GM12878 (cell line): ENCODE results near the gene MYL3. TPM values are rescaled to one million over a fixed set of nuclear protein-coding genes. Genes with fewer than 3 reads are reported as not detected.

Experiments
- ATAC-seq: fragments of 200-7000 bp; cut with Tn5 transposase; 3 replicates; pipeline ENCODE4 v1.9.1; 2020; ENCODE audit warnings: mild to moderate bottlenecking, moderate library complexity
- BruUV-seq: library from RNA; stranded (reverse); fragments of 400-500 nt; replicated peaks from 2 replicates; lab custom pipeline; 2021; lab: Mats Ljungman, UMichigan
- CTCF ChIA-PET: fragments of 300-600 bp; sonication (Branson Sonifier 250); formaldehyde crosslinking; extraction: SDS; loops from one replicate; lab custom pipeline; 2021; ENCODE audit warnings: inconsistent platforms; lab: Yijun Ruan, JAX
- POLR2A ChIA-PET: fragments of 350-600 bp; formaldehyde crosslinking; extraction: SDS; loops from one replicate; lab custom pipeline; 2021; ENCODE audit warnings: inconsistent platforms; lab: Charles Lee
- RAD21 ChIA-PET: fragments of 300-600 bp; sonication (Branson Sonifier 250); formaldehyde crosslinking; loops from one replicate; lab custom pipeline; 2023; ENCODE audit warnings: antibody characterized with exemption; ENCODE audit not compliant: unreplicated experiment; lab: Charles Lee
- SMC1A ChIA-PET: fragments of 300-600 bp; sonication (Branson Sonifier 250); formaldehyde crosslinking; loops from one replicate; lab custom pipeline; 2023; ENCODE audit not compliant: unreplicated experiment, uncharacterized antibody; lab: Charles Lee
- DNase-seq: peaks from one replicate; pipeline ENCODE4 v3.0.0-alpha.2; 2011; ENCODE audit warnings: low read depth, low spot score
- FAIRE-seq: peaks from 3 replicates; lab custom pipeline; 2011; peaks lifted over from hg19 to GRCh38; lab: Jason Lieb, UNC
- H2AFZ ChIP-seq: 2 replicates; pipeline ENCODE4 v1.6.0; 2011; ENCODE audit warnings: low read depth, low read length, control low read depth; ENCODE audit not compliant: control insufficient read depth
- H3K27ac ChIP-seq: 2 replicates; pipeline ENCODE4 v1.5.1; 2011; ENCODE audit warnings: control low read depth; ENCODE audit not compliant: control insufficient read depth, insufficient read depth
- H3K27me3 ChIP-seq, 2 experiments: replicated peaks in 1 of 2; 2 replicates each; pipeline versions ENCODE4 v1.6.0 to v1.6.1; 2011; ENCODE audit warnings: low read length in 1 of 2; ENCODE audit not compliant: control insufficient read depth in 2 of 2, insufficient read depth in 2 of 2
- H3K36me3 ChIP-seq, 2 experiments: 2 replicates each; pipeline ENCODE4 v1.5.1; 2011; ENCODE audit warnings: low read length in 1 of 2; ENCODE audit not compliant: control insufficient read depth in 2 of 2, insufficient read depth in 2 of 2
- H3K4me1 ChIP-seq: 2 replicates; pipeline ENCODE4 v1.6.1; 2011; ENCODE audit warnings: mild to moderate bottlenecking, low read length, moderate library complexity, mixed read lengths; ENCODE audit not compliant: control insufficient read depth, insufficient read depth
- H3K4me2 ChIP-seq: 2 replicates; pipeline ENCODE4 v1.6.0; 2011; ENCODE audit warnings: control low read depth; ENCODE audit not compliant: control insufficient read depth, insufficient read depth
- H3K4me3 ChIP-seq: fragments of 200-600 bp; sonication (generic); 2 replicates; pipeline ENCODE4 v1.5.1; 2016
- H3K79me2 ChIP-seq: 2 replicates; pipeline ENCODE4 v1.6.0; 2011; ENCODE audit warnings: low read length; ENCODE audit not compliant: control insufficient read depth, insufficient read depth
- H3K9ac ChIP-seq: 2 replicates; pipeline ENCODE4 v1.8.0; 2011; ENCODE audit warnings: low read length, control low read depth, mixed read lengths; ENCODE audit not compliant: control insufficient read depth, insufficient read depth
- H3K9me3 ChIP-seq: replicated peaks from 3 replicates; pipeline ENCODE4 v1.5.1; 2011; ENCODE audit warnings: mild to moderate bottlenecking, low read length; ENCODE audit not compliant: control insufficient read depth, insufficient read depth
- H4K20me1 ChIP-seq: 2 replicates; pipeline ENCODE4 v1.6.0; 2011; ENCODE audit not compliant: control insufficient read depth, insufficient read depth
- ATF3 ChIP-seq: IDR thresholded peaks from 2 replicates; pipeline ENCODE4 v1.6.1; 2011; ENCODE audit warnings: low read depth, mild to moderate bottlenecking, low read length, moderate library complexity, borderline replicate concordance; ENCODE audit errors: extremely low read depth
- CBX5 ChIP-seq: sonication (generic); IDR thresholded peaks from 2 replicates; pipeline ENCODE4 v1.6.1; 2016; ENCODE audit warnings: low read depth, moderate library complexity, mild to moderate bottlenecking, inconsistent platforms
- ELK1 ChIP-seq: IDR thresholded peaks from 2 replicates; pipeline ENCODE4 v1.6.1; 2012; ENCODE audit warnings: low read depth, low read length, improper control_type of control experiment
- KLF5 ChIP-seq: fragments of 450-650 bp; IDR thresholded peaks from 2 replicates; pipeline ENCODE4 v1.6.1; 2014; ENCODE audit warnings: mild to moderate bottlenecking; ENCODE audit not compliant: partially characterized antibody
- MYC ChIP-seq: IDR thresholded peaks from 2 replicates; pipeline ENCODE4 v1.6.1; 2011; ENCODE audit warnings: mild to moderate bottlenecking, low read length, moderate library complexity, inconsistent platforms; ENCODE audit not compliant: insufficient read depth, insufficient replicate concordance, insufficient read length, severe bottlenecking
- PAX5 ChIP-seq: IDR thresholded peaks from 2 replicates; pipeline ENCODE4 v1.6.1; 2011; ENCODE audit warnings: low read depth, low read length, borderline replicate concordance
- RAD21 ChIP-seq: IDR thresholded peaks from 2 replicates; pipeline ENCODE4 v1.6.1; 2011; ENCODE audit warnings: mild to moderate bottlenecking, low read depth, low read length, moderate library complexity; ENCODE audit not compliant: insufficient read depth
- RELB ChIP-seq: fragments of 450-650 bp; IDR thresholded peaks from 2 replicates; pipeline ENCODE4 v1.6.1; 2017; ENCODE audit warnings: low read depth, mild to moderate bottlenecking, moderate library complexity
- SMARCA5 ChIP-seq: fragments of 450-650 bp; IDR thresholded peaks from 2 replicates; pipeline ENCODE4 v1.6.1; 2017; ENCODE audit warnings: mild to moderate bottlenecking
- SP1 ChIP-seq: IDR thresholded peaks from one replicate; pipeline ENCODE4 v1.6.1; 2011; ENCODE audit warnings: low read depth, low read length
- USF1 ChIP-seq: IDR thresholded peaks from 2 replicates; pipeline ENCODE4 v1.6.1; 2011; ENCODE audit warnings: borderline replicate concordance, low read depth, mild to moderate bottlenecking, moderate library complexity, mixed read lengths, low read length; ENCODE audit not compliant: insufficient read depth; ENCODE audit errors: extremely low read length
- ZBED1 ChIP-seq: IDR thresholded peaks from 2 replicates; pipeline ENCODE4 v1.6.1; 2016; ENCODE audit warnings: borderline replicate concordance
- ZNF592 ChIP-seq: fragments of 450-650 bp; IDR thresholded peaks from 2 replicates; pipeline ENCODE4 v1.6.1; 2017; ENCODE audit warnings: mild to moderate bottlenecking, moderate library complexity
- ZNF622 ChIP-seq: fragments of 450-650 bp; IDR thresholded peaks from 2 replicates; pipeline ENCODE4 v1.6.1; 2017; ENCODE audit warnings: mild to moderate bottlenecking, inconsistent platforms
- WGBS: methylation state at CpG from one replicate; pipeline ENCODE4 v1.1.6; 2016; ENCODE audit warnings: low lambda C conversion rate; ENCODE audit not compliant: insufficient replicate concordance, insufficient coverage; ENCODE audit errors: missing lambda C conversion rate; 5-methylcytosine and 5-hydroxymethylcytosine counted together
- in situ Hi-C: fragments of 300-500 bp; cut with MboI; formaldehyde crosslinking; loops from 9 replicates; pipeline ENCODE4 v1.14.3; 2018; ENCODE audit warnings: mixed read lengths
- intact Hi-C: fragments of 100-400 bp; cut with micrococcal nuclease; formaldehyde crosslinking; loops from one replicate; pipeline ENCODE4 v1.14.2; 2022; ENCODE audit not compliant: unreplicated experiment
- polyA plus RNA-seq, 11 experiments: library from polyadenylated mRNA; depleted of rRNA in 4 of 11; unstranded in 6 of 11; stranded (reverse) in 5 of 11; fragments of >200 nt; fragmentation: Nextera tagmentation in 4 of 11; fragmentation: Illumina TruSeq in 1 of 11; extraction: Ambion mirVana in 4 of 11; extraction: Trizol in 1 of 11; gene quantifications; 1 replicate in 1 of 11; 2 replicates in 10 of 11; pipeline versions ENCODE4 v1.2.1 to v1.2.3, GENCODE V29; 2011 to 2016; ENCODE audit warnings: inconsistent platforms in 2 of 11, missing spikeins in 2 of 11, low read depth in 1 of 11
- total RNA-seq, 4 experiments: library from RNA; depleted of rRNA in 3 of 4; stranded (reverse); fragments of >200 nt in 3 of 4; fragmentation: Illumina TruSeq in 1 of 4; extraction: Trizol in 1 of 4; gene quantifications; 2 replicates each; pipeline versions ENCODE4 v1.2.1 to v1.2.3, GENCODE V29; 2013 to 2021

Gene MYL3
- total and polyA plus RNA-seq, 10 of the 15 experiments (the other 5 are each of a cell fraction or from before 2014, with no cell fraction given) = 0.40 TPM; not detected in 9

GRCh38 chr3:46862369-46863025 is 747 bp downstream of the MYL3 start:
- ChIA-PET CTCF (interaction anchor here (0.9 to 1.8 kb wide), 5 partner anchors 11 to 157 kb away, joined by 3 to 5 read pairs (median 3); no protein-coding TSS in a partner anchor), POLR2A (interaction anchor here (1.0 kb wide), 1 partner anchor 9 kb away, joined by 3 read pairs; no protein-coding TSS in a partner anchor), RAD21 (no interaction called here), SMC1A (interaction anchor here (0.6 kb wide), 1 partner anchor 152 kb away, joined by 3 read pairs; no protein-coding TSS in a partner anchor)
- 28% methylated on average over 7 of the region's 7 CpGs for WGBS
- Histone ChIP-seq H3K27ac (no peak overlapping the region), H3K4me3 (no peak overlapping the region), H3K79me2 (no peaks in the 10 kb centered on the region), H3K27me3 (no peaks in the 10 kb centered on the region), H2AFZ (no peak overlapping the region), H3K4me1 (no peaks in the 10 kb centered on the region), H4K20me1 (no peaks in the 10 kb centered on the region), H3K36me3 (no peaks in the 10 kb centered on the region), H3K9ac (no peak overlapping the region), H3K4me2 (no peak overlapping the region), H3K9me3 (no peaks in the 10 kb centered on the region)
- TF ChIP-seq MYC (no peak), ZNF622 (no peak), RAD21 (no peak), USF1 (no peak), RELB (no peak), SP1 (no peak), CBX5 (no peak), KLF5 (no peak), ZBED1 (no peak), PAX5 (no peak), SMARCA5 (no peak), ELK1 (no peak), ZNF592 (no peak), ATF3 (no peak)
- DNase-seq (no peak), ATAC-seq (no peak), FAIRE-seq (no peak)
- intact Hi-C loops = no loop called here
- in situ Hi-C loops = no loop called here
- BruUV-seq = no TSS peak
